ENCODE results near the gene CLCN1.

DNA sequence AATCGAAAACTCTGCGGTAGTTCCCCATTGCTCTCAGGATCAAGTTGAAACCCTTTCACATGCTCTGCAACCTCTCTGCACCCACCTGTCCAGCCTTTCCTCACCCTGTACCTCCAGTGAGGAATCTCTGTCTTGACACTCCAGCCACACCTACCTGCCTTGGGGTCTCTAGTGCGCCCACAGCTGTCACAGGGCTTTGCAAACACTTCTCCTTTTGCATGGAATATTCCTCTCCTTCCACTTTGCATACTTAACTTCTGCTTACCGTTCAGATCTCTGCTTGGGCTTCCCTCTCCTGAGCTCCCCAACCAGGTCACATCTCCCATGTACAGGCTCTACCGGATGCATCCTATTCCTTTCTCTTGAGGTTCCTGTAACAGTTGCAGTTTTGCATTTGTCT is 58.6 kb downstream of the CLCN1 start:
- TF ChIP-seq, protein P1, sequence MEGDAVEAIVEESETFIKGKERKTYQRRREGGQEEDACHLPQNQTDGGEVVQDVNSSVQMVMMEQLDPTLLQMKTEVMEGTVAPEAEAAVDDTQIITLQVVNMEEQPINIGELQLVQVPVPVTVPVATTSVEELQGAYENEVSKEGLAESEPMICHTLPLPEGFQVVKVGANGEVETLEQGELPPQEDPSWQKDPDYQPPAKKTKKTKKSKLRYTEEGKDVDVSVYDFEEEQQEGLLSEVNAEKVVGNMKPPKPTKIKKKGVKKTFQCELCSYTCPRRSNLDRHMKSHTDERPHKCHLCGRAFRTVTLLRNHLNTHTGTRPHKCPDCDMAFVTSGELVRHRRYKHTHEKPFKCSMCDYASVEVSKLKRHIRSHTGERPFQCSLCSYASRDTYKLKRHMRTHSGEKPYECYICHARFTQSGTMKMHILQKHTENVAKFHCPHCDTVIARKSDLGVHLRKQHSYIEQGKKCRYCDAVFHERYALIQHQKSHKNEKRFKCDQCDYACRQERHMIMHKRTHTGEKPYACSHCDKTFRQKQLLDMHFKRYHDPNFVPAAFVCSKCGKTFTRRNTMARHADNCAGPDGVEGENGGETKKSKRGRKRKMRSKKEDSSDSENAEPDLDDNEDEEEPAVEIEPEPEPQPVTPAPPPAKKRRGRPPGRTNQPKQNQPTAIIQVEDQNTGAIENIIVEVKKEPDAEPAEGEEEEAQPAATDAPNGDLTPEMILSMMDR (IDR thresholded peaks at IDR 0.05; ENCODE audit: borderline replicate concordance, extremely low read depth, low read length, poor library complexity, severe bottlenecking) = no peak
- TF ChIP-seq EZH2 (IDR thresholded peaks at IDR 0.05; ENCODE audit: borderline replicate concordance, low read depth, low read length, severe bottlenecking) = no peak
